A549 (cell line): ENCODE data around the gene C2orf74.

Experiments used
- EP300 ChIP-seq, 2 experiments: fragments of >200 bp; sonication (Bioruptor Twin); formaldehyde crosslinking; IDR thresholded peaks; 2 replicates in 1 of 2; 3 replicates in 1 of 2; pipeline ENCODE4 v1.6.1; 2016 to 2017
- GATA3 ChIP-seq: IDR thresholded peaks from 2 replicates; pipeline ENCODE4 v1.6.1; 2012; ENCODE audit warnings: borderline replicate concordance
- HMGXB4 ChIP-seq: fragments of 250-450 bp; sonication (Bioruptor Pico); IDR thresholded peaks from 2 replicates; pipeline ENCODE4 v1.5.0; 2021; ENCODE audit warnings: mild to moderate bottlenecking, moderate library complexity, borderline replicate concordance
- HOXB13 ChIP-seq: fragments of 250-450 bp; sonication (Bioruptor Pico); IDR thresholded peaks from 2 replicates; pipeline ENCODE4 v1.5.0; 2020; ENCODE audit warnings: low read depth, mild to moderate bottlenecking, moderate library complexity
- KDM5A ChIP-seq: fragments of 200-600 bp; sonication (generic); IDR thresholded peaks from 2 replicates; pipeline ENCODE4 v1.6.1; 2016; ENCODE audit warnings: antibody characterized with exemption, mild to moderate bottlenecking
- POLR2A ChIP-seq: IDR thresholded peaks from 2 replicates; pipeline ENCODE4 v1.6.1; 2012; ENCODE audit warnings: mild to moderate bottlenecking, low read length
- RAD21 ChIP-seq, 2 experiments: fragments of >200 bp in 1 of 2; sonication (Bioruptor Twin) in 1 of 2; formaldehyde crosslinking in 1 of 2; IDR thresholded peaks in 1 of 2; conservative IDR thresholded peaks in 1 of 2; 2 replicates in 1 of 2; 3 replicates in 1 of 2; pipeline ENCODE4 v1.6.1; 2012 to 2018; ENCODE audit warnings: inconsistent platforms in 1 of 2
- SMC3 ChIP-seq: fragments of >200 bp; sonication (Bioruptor Twin); formaldehyde crosslinking; IDR thresholded peaks from 3 replicates; pipeline ENCODE4 v1.6.1; 2018; ENCODE audit warnings: inconsistent platforms
- TF ChIP-seq, protein P1 (sequence below): fragments of >200 bp; sonication (Bioruptor Twin); formaldehyde crosslinking; IDR thresholded peaks from 3 replicates; pipeline ENCODE4 v1.5.1; 2016
- TF ChIP-seq, protein P2 (sequence below): IDR thresholded peaks from 2 replicates; pipeline ENCODE4 v1.6.1; 2012
- TF ChIP-seq, protein P3 (sequence below): IDR thresholded peaks from 2 replicates; pipeline ENCODE4 v1.6.1; 2012
- TF ChIP-seq, protein P4 (sequence below): fragments of 450-650 bp; IDR thresholded peaks from 2 replicates; pipeline ENCODE4 v1.6.1; 2014; ENCODE audit warnings: antibody characterized with exemption

GRCh38 chr2:61114147-61114546 lies 47.8 kb upstream of the C2orf74 start:
- TF ChIP-seq, protein P1, sequence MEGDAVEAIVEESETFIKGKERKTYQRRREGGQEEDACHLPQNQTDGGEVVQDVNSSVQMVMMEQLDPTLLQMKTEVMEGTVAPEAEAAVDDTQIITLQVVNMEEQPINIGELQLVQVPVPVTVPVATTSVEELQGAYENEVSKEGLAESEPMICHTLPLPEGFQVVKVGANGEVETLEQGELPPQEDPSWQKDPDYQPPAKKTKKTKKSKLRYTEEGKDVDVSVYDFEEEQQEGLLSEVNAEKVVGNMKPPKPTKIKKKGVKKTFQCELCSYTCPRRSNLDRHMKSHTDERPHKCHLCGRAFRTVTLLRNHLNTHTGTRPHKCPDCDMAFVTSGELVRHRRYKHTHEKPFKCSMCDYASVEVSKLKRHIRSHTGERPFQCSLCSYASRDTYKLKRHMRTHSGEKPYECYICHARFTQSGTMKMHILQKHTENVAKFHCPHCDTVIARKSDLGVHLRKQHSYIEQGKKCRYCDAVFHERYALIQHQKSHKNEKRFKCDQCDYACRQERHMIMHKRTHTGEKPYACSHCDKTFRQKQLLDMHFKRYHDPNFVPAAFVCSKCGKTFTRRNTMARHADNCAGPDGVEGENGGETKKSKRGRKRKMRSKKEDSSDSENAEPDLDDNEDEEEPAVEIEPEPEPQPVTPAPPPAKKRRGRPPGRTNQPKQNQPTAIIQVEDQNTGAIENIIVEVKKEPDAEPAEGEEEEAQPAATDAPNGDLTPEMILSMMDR: no peak
- TF ChIP-seq HMGXB4 (CRISPR knock-in tag): no peak
- TF ChIP-seq GATA3: no peak
- TF ChIP-seq, protein P2, sequence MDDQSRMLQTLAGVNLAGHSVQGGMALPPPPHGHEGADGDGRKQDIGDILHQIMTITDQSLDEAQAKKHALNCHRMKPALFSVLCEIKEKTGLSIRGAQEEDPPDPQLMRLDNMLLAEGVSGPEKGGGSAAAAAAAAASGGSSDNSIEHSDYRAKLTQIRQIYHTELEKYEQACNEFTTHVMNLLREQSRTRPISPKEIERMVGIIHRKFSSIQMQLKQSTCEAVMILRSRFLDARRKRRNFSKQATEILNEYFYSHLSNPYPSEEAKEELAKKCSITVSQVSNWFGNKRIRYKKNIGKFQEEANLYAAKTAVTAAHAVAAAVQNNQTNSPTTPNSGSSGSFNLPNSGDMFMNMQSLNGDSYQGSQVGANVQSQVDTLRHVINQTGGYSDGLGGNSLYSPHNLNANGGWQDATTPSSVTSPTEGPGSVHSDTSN: no peak
- TF ChIP-seq POLR2A: no peak
- no peak for TF ChIP-seq HOXB13
- TF ChIP-seq KDM5A: no peak
- TF ChIP-seq, protein P3, sequence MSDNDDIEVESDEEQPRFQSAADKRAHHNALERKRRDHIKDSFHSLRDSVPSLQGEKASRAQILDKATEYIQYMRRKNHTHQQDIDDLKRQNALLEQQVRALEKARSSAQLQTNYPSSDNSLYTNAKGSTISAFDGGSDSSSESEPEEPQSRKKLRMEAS: no peak
- TF ChIP-seq SMC3: no peak
- no peak for TF ChIP-seq RAD21 (conservative IDR thresholded peaks at IDR 0.05 in 1 of 2, IDR thresholded peaks at IDR 0.05 in 1 of 2)
- TF ChIP-seq EP300 (IDR thresholded peaks at IDR 0.05): no peak
- TF ChIP-seq, protein P4, sequence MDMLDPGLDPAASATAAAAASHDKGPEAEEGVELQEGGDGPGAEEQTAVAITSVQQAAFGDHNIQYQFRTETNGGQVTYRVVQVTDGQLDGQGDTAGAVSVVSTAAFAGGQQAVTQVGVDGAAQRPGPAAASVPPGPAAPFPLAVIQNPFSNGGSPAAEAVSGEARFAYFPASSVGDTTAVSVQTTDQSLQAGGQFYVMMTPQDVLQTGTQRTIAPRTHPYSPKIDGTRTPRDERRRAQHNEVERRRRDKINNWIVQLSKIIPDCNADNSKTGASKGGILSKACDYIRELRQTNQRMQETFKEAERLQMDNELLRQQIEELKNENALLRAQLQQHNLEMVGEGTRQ: no peak
